Adrenal gland (tissue), 12 donors: ENCODE data around the gene MRPL1. TPM values are rescaled to one million over a fixed set of nuclear protein-coding genes. Genes with fewer than 3 reads are reported as not detected.

Experiments used
- DNase-seq, 7 donors: peaks; one replicate each; pipeline ENCODE4 v3.0.0-alpha.2; 2019 to 2020
- H3K27ac ChIP-seq, 5 donors: fragments of 200-600 bp; sonication (generic) in 4 of 5; 1 replicate in 3 of 5; 2 replicates in 2 of 5; pipeline versions ENCODE4 v1.5.1 to v1.8.0; 2016 to 2020; ENCODE audit warnings: mild to moderate bottlenecking in 1 of 5
- H3K27me3 ChIP-seq: fragments of 200-600 bp; 2 replicates; pipeline ENCODE4 v1.8.0; 2021
- H3K36me3 ChIP-seq, 2 donors: fragments of 200-600 bp; replicated peaks in 1 of 2; 1 replicate in 1 of 2; 2 replicates in 1 of 2; pipeline versions ENCODE4 v1.5.1 to v1.8.0; 2018 to 2022
- H3K4me1 ChIP-seq, 2 donors: fragments of 200-600 bp; replicated peaks in 1 of 2; 1 replicate in 1 of 2; 2 replicates in 1 of 2; pipeline versions ENCODE4 v1.5.1 to v1.8.0; 2018 to 2021
- H3K4me3 ChIP-seq, 4 donors: fragments of 200-600 bp; sonication (generic) in 3 of 4; one replicate each; pipeline ENCODE4 v1.5.1; 2016 to 2018
- H3K9me3 ChIP-seq, 3 donors: fragments of 200-600 bp; sonication (generic) in 1 of 3; replicated peaks in 1 of 3; 1 replicate in 2 of 3; 2 replicates in 1 of 3; pipeline versions ENCODE4 v1.5.1 to v1.8.0; 2016 to 2021
- POLR2A ChIP-seq, 2 donors: fragments of 450-650 bp; IDR thresholded peaks; one replicate each; pipeline ENCODE4 v1.6.1; 2017; ENCODE audit warnings: antibody characterized with exemption in 2 of 2, mild to moderate bottlenecking in 2 of 2, moderate library complexity in 1 of 2
- WGBS, 4 donors: extraction: QIAGEN DNeasy Blood & Tissue Kit in 2 of 4; methylation state at CpG; one replicate each; pipeline versions ENCODE4 v1.1.5 to v1.1.7; 2013 to 2017; 5-methylcytosine and 5-hydroxymethylcytosine counted together
- intact Hi-C, 2 donors: fragments of 100-400 bp; cut with DNase I; formaldehyde crosslinking; loops; one replicate each; pipeline versions ENCODE4 v1.14.1 to v1.15.0; 2022 to 2023
- polyA plus RNA-seq, 3 donors: library from polyadenylated mRNA; stranded (reverse); fragments of 200-250 nt in 2 of 3; fragments of 350-450 nt in 1 of 3; fragmentation: Illumina TruSeq in 1 of 3; extraction: RNeasy Lipid Tissue Mini Kit (QIAGEN cat#74804) in 1 of 3; gene quantifications; one replicate each; pipeline ENCODE4 v1.2.3, GENCODE V29; 2013 to 2014
- total RNA-seq, 9 donors: library from RNA; depleted of rRNA in 4 of 9; stranded (reverse); fragments of >200 nt in 4 of 9; fragments of 120-200 nt in 1 of 9; fragmentation: NEBNext Ultra II Directional in 1 of 9; extraction: Animal tissue kit (Norgen Biotek cat#: 25700) in 1 of 9; gene quantifications; one replicate each; pipeline versions ENCODE4 v1.1.0 to v1.2.4, GENCODE V29; 2013 to 2023
- TF ChIP-seq, protein P1 (sequence below), 6 experiments: fragments of 450-650 bp in 4 of 6; fragments of 200-600 bp in 2 of 6; sonication (generic) in 1 of 6; IDR thresholded peaks; 1 replicate in 5 of 6; 2 replicates in 1 of 6; pipeline versions ENCODE4 v1.5.1 to v1.8.0; 2016 to 2021; ENCODE audit warnings: antibody characterized with exemption in 6 of 6, mild to moderate bottlenecking in 2 of 6, moderate library complexity in 1 of 6
- donor health status: healthy with polysubstance abuse.
- donor health status: Bipolar disorder and iron deficiency.
- donor health status: DM: yes; HTN: yes; CAD: no.
- donor health status: DM: no; HTN: no; CAD: no.
- donor health status: DM: no; HTN: no; CAD: no.
- donor health status: DM: yes; HTN: yes; CAD: no.

The MRPL1 gene
- total and polyA plus RNA-seq, 12 donors = 14.3 to 65.3 (median 30.2) TPM

- DNase-seq = no peak
- no peaks in the 10 kb centered on the region for H3K4me1 ChIP-seq
- H3K27ac ChIP-seq = no peak overlapping the region
- intact Hi-C loops = no loop called here
- 78 to 89% (median 84%) methylated on average over 5 of the region's 5 CpGs for WGBS, 4 donors
- H3K4me3 ChIP-seq = no peak overlapping the region
- H3K27me3 ChIP-seq = no peaks in the 10 kb centered on the region
- peaks cover 0 to 12% of the 10 kb centered on the region in 2 donors for H3K36me3 ChIP-seq
- no peaks in the 10 kb centered on the region for H3K9me3 ChIP-seq
- TF ChIP-seq, protein P1, sequence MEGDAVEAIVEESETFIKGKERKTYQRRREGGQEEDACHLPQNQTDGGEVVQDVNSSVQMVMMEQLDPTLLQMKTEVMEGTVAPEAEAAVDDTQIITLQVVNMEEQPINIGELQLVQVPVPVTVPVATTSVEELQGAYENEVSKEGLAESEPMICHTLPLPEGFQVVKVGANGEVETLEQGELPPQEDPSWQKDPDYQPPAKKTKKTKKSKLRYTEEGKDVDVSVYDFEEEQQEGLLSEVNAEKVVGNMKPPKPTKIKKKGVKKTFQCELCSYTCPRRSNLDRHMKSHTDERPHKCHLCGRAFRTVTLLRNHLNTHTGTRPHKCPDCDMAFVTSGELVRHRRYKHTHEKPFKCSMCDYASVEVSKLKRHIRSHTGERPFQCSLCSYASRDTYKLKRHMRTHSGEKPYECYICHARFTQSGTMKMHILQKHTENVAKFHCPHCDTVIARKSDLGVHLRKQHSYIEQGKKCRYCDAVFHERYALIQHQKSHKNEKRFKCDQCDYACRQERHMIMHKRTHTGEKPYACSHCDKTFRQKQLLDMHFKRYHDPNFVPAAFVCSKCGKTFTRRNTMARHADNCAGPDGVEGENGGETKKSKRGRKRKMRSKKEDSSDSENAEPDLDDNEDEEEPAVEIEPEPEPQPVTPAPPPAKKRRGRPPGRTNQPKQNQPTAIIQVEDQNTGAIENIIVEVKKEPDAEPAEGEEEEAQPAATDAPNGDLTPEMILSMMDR (IDR thresholded peaks at IDR 0.05) = no peak
- TF ChIP-seq POLR2A (IDR thresholded peaks at IDR 0.05) = no peak
Observed at GRCh38 chr4:77952457-77952856, 89.8 kb downstream of the MRPL1 start.

DNA sequence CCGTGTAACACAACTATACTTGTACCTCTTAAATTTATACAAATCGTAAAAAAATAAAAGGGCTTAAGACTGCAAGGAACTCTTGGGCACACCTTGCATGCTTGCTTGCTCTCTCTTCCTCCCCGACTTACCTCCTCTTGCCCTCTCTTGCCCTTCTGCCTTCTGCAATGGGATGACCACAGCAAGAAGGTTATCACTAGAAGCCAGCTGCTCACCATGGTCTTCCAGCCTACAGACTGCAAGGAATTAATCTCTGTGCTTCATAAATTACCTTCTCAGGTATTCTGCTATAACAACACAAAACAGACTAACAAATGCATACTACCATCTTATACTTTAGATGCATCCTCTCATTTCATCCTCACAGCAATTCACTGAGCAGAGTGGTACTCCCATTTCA lies 92.1 kb downstream of the MRPL1 start:
- Histone ChIP-seq H3K4me1 (no peaks in the 10 kb centered on the region), H3K27me3 (no peaks in the 10 kb centered on the region), H3K4me3 (no peak overlapping the region), H3K36me3 (peaks cover 0 to 12% of the 10 kb centered on the region in 2 donors), H3K9me3 (no peaks in the 10 kb centered on the region), H3K27ac (no peak overlapping the region)
- TF ChIP-seq, protein P1 (IDR thresholded peaks at IDR 0.05) = no peak
- TF ChIP-seq POLR2A (IDR thresholded peaks at IDR 0.05) = no peak
- intact Hi-C loops = no loop called here
- DNase-seq = no peak
- WGBS, 4 donors = 92 to 99% (median 95%) methylated on average over 3 of the region's 3 CpGs

GRCh38 chr4:77956917-77957316 lies 94.3 kb downstream of the MRPL1 start:
- no peak for TF ChIP-seq POLR2A (IDR thresholded peaks at IDR 0.05)
- TF ChIP-seq, protein P1 (IDR thresholded peaks at IDR 0.05) = no peak
- Histone ChIP-seq H3K9me3 (no peaks in the 10 kb centered on the region), H3K4me1 (no peaks in the 10 kb centered on the region), H3K27ac (no peak overlapping the region), H3K36me3 (peaks cover 0 to 12% of the 10 kb centered on the region in 2 donors), H3K27me3 (no peaks in the 10 kb centered on the region), H3K4me3 (no peak overlapping the region)
- intact Hi-C loops = no loop called here
- DNase-seq = no peak
- WGBS, 4 donors = 89 to 93% (median 90%) methylated on average over 5 of the region's 5 CpGs

- WGBS, 4 donors = 70 to 86% (median 78%) methylated on average over 2 of the region's 2 CpGs
Observed at GRCh38 chr4:77958897-77959296, 96.3 kb downstream of the MRPL1 start.

More at GRCh38 chr4:77958897-77959296, 96.3 kb downstream of the MRPL1 start:
- intact Hi-C loops = no loop called here
- no peak for DNase-seq
- Histone ChIP-seq H3K36me3 (no peaks in the 10 kb centered on the region), H3K4me1 (no peaks in the 10 kb centered on the region), H3K4me3 (no peak overlapping the region), H3K9me3 (no peaks in the 10 kb centered on the region), H3K27me3 (no peaks in the 10 kb centered on the region), H3K27ac (no peak overlapping the region)
- TF ChIP-seq, protein P1 (IDR thresholded peaks at IDR 0.05) = no peak
- TF ChIP-seq POLR2A (IDR thresholded peaks at IDR 0.05) = no peak
